NCI-H226 (cell line): ENCODE data around the gene NOL3.
A peak's percentile ranks its signal among the peaks of the same experiment; 100 is the strongest.

Experiments
- DNase-seq: peaks from one replicate; pipeline ENCODE4 v3.0.0-alpha.2; 2015

NOL3 gene

DNA sequence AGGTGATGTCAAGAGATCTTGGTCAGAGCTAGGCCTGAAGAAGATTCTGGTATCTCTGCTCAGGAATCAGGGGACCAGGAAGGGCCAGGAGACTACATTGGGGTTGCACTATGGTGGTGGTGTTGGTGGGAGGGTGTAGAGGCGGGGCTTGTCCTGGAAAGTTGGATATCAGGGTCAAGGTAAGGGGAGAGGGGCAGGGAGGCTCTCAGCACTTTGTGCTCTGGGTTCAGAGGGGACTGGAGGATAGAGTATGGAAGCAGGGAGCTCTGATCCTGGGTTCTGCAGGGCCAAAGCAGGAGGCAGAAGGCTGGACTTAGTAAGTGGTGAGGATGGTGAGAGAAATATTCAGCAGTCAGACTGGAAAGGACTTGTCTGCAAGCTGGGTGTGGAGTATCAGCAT lies 3.0 kb downstream of the NOL3 start:
- no peak for DNase-seq

DNA sequence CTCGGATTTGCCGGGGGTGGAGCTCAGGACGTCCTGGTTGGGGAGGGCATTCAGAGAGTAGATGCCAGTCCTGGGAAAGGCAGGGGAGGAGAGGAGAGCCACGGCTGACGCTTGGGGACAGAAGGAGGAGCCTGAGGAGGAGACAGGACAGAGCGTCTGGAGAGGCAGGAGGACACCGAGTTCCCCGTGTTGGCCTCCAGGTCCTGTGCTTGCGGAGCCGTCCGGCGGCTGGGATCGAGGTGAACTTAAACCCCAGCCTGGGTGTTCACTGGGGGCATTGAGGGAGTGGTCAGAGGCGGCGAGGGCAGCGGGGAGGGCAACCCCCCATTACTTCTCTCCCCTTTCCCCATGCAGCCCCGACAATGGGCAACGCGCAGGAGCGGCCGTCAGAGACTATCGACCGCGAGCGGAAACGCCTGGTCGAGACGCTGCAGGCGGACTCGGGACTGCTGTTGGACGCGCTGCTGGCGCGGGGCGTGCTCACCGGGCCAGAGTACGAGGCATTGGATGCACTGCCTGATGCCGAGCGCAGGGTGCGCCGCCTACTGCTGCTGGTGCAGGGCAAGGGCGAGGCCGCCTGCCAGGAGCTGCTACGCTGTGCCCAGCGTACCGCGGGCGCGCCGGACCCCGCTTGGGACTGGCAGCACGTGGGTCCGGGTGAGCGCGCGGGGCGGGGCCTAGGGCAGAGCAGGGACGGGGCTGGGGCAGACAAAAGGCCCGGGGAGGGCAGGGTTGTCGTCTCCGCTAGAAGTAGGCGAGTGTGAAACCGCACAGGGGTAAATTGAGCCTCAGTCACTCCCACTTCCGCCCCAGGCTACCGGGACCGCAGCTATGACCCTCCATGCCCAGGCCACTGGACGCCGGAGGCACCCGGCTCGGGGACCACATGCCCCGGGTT lies 3.7 kb downstream of the NOL3 start:
- peak; percentile 95 for DNase-seq

DNA sequence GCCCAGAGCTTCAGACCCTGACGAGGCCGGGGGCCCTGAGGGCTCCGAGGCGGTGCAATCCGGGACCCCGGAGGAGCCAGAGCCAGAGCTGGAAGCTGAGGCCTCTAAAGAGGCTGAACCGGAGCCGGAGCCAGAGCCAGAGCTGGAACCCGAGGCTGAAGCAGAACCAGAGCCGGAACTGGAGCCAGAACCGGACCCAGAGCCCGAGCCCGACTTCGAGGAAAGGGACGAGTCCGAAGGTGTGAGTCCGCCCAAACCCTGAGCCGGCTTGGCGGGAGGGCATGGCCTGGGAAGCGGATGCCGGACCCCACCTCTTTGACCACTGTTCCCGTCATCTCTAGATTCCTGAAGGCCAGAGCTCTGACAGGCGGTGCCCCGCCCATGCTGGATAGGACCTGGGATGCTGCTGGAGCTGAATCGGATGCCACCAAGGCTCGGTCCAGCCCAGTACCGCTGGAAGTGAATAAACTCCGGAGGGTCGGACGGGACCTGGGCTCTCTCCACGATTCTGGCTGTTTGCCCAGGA lies 4.4 kb downstream of the NOL3 start:
- DNase-seq, result no peak

DNA sequence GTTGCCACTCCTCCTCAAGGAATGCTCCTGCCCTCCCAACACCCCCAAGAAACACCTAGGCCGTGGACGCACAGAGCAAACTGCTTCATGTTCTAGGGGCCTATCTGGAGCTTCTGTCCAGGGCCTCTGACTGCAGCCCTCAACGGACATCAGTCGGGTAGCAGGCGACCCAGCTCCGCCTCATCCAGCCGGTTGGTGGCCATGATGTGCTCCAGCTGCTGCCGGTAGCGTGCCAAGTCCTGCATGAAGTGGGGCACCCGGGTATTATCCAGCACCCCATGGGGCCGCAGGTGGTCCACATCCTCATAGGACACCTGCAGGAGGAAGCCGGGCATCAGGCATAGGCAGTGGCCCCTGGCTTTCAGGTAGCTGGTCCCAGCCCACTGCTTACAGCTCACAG lies 6.3 kb downstream of the NOL3 start:
- DNase-seq, result no peak

DNA sequence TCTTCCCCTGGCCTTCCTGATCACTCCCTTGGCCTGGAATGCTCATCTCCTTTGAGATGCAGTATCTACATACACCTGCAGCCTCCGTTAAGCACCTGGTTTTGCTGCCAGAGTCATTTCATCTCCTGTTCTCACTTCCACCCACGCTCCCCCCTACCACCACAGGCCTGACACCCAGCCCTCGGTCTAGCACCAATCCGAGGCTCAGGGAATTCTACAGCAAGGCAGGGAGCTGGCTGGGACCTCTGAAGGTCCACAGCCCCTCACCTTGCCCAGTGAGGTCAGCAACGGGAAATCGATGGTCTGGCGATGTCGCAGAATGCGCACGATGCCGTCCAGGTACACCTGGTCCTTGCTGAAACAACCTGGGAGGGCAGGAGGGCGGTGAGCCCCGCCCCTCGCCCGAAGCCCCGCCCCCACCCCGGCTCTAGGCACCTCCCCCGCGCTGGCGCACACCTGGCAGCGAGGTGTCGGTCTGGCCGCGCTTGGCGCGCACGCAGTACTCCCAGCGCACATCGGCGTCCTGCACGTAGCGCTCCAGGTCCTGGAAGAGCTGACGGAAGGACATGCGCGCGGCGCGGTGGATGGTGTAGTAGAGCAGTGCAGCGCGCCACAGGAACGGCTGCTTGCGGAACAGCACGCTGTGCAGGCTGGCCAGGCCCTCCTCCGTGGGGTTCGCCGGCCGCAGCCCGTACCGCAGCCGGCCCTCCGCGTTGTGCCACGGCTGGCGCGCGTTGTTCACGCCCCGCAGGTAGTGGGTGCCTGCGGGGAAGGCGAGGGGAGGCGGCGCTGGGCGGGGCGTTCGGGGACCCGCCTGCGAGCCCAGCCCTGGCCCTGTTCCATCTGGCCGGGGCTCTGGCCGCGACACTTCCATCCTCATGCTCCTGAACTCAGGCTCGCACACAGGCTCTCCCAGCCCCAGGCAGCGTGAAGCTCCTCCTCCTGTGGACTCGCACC lies 7.7 kb downstream of the NOL3 start:
- no peak for DNase-seq

DNA sequence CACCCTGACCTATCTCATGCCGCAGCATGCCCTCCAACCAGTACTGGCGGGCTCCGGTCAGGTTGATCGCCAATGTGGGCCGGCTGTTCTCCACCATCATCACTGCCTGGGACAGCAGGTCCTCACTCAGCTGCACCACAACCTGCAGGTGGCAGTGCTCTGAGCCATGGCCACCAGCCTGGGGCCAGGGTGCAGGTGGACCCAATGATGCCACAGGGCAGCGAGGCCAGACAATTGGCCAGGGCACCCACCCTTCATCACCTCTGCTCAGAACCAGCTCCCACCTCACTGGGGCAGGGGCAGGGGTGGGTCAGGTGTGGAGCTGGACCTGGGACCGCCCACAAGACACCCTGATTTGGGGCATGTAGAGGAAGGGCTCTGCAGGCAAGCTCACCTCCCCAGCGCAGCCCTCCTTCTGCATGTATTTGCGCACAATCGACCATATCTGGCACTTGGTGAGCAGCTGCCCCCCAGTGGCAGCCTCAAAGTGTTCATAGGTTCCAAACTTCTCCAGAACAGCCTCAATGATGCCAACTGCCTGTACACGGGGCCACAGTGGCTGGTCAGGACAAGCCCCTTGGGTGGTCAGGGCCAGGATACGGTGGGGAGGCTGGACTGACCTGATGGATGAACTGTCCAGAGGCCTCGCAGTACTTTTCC lies 9.2 kb downstream of the NOL3 start:
- no peak for DNase-seq

DNA sequence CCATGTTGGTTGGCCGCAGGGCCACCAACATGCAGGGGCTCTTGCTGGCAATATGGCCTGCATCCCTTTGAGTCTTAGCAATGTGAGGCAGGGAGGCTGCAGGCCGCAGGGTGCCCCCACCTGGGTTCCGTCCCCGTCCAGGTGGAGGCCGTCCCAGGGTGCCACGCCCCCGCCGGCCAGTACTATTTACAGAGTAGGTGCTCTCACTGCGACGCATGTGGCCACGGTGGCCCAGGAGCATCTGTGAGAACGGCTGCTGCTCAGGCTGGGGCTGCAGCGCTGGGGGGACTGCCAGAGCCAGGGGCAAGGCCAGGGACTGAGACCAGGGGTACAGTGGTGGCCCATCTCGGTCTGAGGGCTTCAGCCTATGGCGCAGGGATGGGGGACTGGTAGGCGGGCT lies 9.8 kb downstream of the NOL3 start:
- no peak for DNase-seq

DNA sequence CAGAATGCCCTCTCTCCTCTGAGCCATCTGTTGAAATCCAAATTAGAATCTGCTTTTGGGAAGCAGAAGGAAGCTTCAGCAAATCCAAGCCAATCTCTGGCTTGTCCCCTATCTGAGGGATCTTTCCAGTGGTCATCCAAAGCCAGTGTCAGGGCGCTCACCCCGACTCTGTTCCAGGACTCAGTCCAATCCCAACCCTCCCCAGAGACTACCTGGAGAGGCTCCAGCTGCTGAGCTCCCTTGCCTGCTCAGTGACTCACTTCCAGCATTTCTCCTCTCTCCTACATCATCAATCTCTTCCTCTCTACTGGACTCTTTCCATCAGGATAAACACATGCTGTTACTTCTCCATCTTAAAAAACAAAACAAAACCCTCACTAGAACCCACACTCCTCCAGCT lies 11.0 kb downstream of the NOL3 start:
- DNase-seq, result peak; percentile 82

DNA sequence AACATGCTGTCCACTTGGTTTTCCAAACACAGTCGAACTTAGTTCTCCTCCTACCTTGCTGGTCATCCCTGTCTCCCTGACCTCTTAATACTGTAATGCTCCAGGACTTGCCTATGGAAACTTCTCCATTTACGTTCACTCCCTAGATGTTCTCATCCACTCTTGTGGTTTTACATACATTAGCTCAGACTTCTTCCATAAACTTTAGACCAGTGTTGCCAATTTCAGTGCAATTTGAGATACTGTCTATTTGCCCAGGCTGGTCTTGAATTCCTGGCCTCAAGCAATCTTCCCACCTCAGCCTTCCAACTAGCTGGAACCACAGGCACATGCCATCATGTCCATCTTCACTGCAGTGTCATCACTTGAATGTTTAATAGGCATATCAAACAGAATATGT lies 11.9 kb downstream of the NOL3 start:
- DNase-seq, result no peak

DNA sequence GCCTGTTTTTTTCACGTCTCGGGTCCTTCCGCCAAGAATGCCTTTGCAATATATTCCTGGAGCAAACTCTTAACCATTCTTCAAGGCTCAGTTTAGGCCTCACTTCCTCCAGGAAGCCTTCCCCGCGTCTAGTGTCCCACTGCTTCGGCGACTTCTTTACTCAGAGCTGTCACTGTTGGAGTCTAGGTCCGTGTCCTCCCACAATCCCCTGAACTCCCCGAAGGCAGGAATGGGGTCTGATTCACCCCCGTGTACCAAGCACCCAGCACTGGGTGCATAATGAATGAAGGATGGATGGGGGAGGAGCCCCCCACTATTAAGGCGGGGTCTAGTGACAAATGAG lies 12.9 kb downstream of the NOL3 start:
- DNase-seq, result no peak

DNA sequence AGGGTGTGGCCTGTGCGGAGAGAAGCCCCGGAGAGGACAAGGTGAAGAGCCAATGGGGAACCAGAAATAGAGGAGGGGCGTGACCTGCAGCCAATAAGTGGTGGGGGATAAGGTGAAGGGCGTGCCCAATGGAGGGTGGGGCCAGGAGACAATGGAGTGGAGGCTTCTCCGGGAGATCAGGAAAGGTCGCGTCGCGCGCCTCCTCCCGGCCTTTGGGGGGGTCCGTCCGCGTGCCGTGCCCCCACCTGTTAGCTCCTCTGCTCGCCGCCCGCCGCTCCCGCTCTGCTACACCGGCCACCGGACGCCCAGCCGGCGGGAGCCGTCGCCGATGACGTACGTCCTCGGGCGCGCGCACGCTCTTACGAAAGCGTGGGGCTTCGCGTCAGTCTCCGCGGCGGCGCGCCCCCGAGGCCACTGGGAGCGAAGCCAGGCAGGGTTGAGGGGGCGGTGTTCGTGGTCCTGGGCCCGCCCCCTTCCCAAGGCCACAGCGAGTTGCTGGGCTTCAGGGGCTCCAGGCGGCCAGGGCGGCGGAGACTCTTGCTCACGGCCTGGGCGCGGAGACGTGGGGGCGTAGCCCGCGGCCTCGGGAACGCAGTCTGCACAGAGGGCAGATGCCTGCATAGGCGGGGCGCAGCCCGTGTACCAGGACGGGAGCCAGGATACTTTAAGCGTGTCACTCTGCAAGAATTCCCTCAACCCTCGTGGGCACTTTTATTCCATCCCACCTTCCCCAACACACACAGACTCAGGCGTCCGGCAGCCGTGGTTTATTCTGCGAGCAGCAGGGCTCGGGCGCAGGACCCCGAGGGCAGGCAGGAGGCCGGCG lies 13.5 kb downstream of the NOL3 start, which contains the start of gene MATCAP1:
Gene MATCAP1 (minus strand): TSS at position 337 of the 826 bp plus-strand sequence. CDS start 3,353 bp downstream, outside the sequence.
- peak; percentile 91 for DNase-seq

DNA sequence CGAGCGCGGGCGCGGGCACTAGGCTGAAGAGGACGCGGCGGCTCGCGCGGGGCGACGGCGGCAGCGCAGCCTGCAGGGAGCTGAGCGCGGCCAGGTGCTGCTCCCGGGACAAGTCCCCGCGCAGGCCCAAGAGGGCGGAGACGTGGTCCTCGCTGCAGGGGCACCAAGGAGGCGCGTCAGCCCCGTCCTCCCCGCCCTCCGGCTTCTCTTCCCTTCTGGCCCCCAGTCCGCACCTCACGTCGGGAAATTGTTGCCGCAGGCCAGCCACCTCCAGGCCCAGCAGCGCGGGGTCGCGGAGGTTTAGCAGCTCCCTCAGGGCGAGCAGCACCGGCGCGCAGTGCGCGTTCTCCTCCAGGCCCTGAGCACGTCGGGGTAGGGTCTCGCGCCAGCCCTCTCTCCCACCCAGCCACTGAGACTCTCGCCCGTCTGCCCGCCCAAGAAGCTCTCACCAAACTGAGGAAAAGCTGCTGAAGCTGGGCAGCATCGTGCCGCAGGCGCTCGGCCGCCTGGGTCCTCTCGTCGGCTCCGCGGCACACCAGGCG lies 14.2 kb downstream of the NOL3 start:
- DNase-seq, result no peak

DNA sequence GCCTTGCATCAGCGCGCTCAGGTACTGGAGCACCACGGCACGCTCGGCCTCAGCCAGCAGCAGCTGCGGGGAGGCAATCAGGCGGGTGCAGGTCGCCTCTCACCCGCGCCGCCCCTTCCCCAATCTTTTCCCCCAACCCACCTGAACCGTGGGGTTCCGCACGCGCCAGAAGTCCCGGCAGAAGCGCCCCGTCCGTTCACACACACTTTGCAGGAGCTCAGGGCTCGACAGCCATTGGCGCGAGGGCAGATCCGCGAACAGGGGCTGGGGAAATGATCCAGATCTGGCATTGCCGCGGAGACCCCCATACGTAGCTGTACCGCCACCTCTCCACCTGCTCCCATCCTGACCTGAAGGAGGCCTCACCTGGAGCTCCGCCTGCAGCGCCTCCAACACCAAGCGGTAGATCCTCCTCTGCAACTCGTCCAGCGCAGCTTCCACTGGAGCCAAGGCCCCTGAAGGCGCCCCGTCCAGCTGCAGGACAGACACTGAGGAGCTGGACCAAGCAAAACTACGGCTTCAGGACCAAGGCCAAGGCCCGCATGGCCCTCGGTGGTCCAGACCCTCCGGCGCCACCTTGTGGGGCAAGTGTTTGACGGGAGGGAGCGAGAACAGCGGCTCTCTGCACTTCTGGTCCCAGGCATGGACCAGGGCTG lies 14.8 kb downstream of the NOL3 start:
- peak; percentile 84 for DNase-seq

DNA sequence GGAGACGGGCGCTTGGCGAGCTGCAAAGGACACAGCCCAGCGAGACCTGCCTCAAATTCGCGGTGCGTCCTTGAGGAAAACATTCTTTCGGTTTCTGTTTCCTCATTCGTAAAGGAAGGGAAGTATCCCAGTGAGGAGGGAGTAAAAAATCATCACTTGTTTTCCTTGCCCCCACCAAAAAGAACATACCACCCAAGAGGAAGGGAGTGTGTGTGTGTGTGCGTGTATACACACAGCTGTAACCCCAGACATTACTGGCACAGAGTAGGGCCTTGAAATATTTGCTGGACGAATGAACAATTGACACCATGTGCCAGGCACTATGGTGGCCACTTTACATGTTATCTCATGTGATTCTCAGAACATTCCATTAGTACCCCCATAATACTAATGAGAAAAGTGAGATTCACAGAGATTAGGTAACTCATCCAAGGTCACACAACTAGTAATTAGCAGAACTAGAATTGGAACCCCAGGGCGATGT lies 15.4 kb downstream of the NOL3 start:
- DNase-seq, result no peak

DNA sequence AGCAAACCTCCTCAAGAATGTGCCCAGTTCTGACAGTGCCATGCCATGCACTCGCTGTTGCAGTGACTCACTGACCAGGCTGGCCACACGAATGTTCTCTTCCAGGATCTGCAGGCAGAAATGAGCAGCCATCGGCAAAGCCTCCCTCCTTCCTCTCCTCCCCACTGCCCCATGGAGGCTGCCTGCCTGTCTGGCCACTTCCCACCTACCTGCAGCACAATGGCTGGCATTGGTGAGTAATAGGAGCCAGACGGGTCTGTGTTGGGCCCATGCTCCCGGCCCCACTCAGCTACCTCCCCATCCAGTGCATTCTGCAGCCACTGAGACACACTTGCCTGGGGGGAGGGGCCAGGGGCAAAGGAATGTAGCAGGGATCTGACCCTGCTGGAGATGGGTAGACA lies 16.2 kb downstream of the NOL3 start:
- DNase-seq, result peak; percentile 50

DNA sequence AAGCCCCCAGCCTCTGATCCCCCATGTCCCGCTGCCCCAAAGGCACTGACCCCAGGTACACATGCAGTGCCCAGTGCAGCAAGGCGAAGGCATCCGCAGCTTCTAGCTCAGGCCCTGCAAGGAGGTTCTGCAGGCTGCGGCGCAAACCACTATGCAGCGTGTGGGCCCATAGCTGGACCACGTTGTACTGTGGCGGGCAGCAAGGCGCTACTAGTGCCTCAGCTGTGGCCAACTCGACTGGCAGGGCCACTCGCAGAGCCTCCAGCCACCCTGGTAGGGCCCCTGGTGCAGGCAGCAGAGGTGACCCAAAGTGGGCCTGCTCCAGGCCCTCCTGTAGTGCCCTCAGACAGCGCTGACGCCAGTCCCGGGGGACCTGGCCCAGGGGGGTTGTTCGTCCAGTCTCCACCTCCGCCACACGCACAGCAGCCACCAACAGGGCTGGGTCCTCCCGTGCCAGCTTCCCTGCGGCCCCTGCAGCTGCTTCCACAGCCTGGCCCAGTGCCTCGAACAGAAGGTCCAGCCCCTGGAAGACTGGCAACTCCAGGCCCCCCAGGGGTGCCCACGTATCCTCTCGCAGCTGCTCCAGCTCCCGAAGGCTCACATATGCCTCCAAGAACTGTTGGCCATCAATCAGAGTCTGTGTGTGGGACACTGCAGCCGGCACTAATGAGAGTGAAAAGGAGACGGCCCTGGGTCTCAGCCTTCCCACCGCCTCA lies 17.0 kb downstream of the NOL3 start:
- no peak for DNase-seq

DNA sequence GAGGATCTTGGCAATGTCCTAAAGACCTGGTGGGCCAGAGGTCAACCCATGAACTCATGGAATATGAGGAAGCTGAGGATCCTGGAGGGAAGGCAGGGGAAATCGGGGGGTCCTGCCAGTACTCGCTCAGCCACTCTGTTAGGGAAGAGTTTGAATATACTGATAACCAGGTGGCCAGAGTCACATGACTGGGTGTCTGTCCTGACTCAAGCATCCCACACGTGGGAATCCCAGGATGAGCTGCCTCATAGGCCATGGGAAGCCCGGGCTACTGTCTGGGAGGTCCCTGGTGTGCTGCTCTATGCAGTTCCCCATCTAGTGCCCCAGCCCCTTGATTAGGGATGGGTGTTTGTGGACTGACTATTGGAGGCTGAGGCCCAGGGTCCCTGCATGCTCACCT lies 18.0 kb downstream of the NOL3 start:
- no peak for DNase-seq

DNA sequence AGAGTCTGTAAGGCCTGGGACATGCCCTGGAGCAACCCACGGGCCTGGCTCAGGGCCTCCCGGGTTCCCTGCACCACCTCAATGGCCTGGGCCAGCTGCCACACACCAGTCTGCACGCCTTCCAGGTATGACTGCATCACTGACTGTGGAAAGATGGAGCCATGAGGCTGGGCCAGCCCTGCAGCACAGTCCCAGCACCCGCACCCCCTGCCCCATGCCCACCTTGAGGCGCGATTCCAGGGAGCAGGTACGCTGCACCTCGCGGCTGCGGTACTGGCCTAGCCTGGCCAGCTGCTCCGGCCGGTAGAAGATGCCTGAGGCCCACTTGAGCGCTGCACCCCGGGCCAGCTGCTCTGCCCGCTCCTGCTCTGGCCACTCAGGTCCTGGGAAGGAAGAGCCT lies 18.5 kb downstream of the NOL3 start:
- no peak for DNase-seq

DNA sequence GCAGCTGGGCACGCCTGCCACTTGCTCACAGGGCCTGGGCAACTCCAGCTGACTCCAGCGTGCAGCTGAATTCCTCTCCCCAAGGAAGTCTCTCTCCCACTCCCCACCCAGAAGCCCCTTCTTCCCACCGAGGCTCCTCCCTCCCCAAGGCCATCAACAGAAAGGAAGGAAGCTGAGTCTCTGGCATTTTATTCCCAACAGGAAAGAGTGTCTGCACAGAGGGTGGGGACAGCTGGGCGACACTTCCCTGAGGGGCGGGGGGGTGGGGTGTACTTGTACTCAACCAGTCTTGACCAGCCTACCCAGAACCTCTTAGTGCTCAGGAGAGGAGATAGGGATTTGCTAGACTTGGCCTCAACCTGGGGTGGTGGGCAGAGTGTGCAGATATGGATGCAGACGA lies 19.7 kb downstream of the NOL3 start, which contains the start of gene EXOC3L1:
Gene EXOC3L1 (minus strand): TSS at position 96 of the 400 bp plus-strand sequence. CDS start 460 bp downstream, outside the sequence.
- no peak for DNase-seq
